ENCODE measurements around the gene SERPING1.

Gene SERPING1

DNA sequence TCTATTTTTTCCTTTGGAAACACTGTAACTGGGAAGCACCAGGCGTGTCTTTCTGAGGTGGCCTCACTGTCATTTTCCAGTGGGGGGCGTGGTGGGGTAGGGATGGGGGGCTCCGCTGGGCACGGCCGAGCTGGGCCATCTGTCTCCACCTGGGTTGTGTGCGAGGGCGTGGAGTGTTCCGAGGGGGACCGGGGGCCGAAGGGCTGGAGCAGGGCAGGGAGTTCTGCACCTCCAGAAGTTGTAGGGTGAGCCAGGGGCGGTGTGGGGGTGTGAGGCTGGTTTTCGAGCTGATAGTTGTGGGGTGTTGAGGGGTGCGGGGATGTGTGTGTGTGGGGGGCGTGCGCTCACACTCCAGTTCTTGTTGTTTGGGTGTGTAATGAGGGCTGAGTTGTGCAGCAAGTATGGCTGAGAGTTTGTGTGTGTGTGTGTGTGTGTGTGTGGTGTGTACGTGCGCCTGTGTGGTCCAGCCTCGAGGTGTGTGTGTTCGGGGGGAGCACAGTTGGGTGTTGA, 41.4 kb downstream of the SERPING1 start:
- no peak for DNase-seq

DNA sequence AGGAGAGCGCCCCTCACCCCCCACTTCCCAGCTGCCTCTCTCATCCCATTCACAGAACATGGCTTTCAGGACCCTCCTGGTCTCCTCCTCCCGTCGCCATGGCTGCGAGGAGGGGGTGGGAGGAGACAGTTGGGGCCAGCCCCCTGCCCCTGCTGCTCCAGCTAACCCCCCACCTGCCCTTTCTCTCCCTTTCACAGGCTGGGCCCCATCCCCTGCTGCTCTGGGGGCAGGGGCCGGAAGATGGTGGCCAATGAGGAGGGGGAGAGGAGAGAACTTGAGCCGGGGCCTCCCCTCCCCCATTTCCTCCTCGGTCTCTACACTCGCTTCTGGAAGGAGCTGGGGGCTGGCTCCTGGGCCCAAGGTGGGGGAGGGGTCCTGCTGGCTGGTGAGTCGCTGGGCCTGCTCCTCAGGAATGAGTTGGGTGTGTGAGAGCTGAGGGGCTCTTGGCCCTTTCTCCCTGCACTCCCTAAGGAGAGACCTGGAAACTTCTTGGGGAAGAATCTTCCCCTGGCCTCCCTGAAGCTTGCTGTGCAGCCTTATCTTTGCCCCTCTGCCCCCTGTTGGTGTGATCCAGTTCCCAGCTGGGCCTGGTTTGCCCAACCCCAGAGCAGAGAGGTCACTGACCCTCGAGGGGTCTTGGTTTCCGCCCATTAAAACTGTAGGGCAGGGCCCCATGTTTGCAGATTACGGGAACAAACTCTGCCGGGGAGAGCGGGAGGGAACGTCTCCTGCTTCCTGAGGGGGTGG, 42.0 kb downstream of the SERPING1 start:
- peak; percentile 16 for DNase-seq

DNA sequence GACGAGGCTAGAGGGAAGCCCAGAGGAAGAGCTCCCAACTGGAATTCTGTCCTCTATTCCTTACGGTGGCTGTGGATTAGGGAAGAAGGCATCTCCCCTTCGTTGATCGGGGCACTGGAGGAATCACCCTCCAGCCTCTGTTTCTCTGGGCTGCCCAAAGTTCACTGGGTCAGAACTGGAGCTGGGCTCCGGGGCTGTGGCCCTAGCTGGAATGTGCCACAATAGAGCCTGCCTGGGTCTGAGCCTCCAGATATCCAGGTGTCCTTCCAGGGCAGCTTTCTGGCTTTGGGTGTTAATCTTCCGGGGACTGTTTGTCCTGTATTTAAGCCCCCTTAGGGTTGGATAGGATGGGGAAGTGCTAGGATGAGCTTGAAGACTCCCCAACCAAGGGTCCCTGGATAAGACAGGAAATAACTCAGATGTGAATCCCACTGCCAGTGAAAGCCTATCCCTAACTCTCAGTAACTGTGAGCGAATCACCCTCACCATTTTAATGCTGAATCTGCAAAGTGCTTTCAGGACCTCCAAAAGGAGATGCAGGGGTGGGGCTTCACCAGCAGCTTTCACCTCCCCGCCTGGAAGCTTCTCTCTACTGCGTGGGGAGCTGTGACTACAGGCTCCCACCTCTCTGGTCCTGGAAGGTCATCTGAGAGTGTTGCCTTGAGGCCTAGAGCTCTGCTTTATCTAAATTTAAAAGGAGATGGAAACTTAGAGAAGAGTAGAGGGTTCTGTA, 42.7 kb downstream of the SERPING1 start:
- no peak for DNase-seq

DNA sequence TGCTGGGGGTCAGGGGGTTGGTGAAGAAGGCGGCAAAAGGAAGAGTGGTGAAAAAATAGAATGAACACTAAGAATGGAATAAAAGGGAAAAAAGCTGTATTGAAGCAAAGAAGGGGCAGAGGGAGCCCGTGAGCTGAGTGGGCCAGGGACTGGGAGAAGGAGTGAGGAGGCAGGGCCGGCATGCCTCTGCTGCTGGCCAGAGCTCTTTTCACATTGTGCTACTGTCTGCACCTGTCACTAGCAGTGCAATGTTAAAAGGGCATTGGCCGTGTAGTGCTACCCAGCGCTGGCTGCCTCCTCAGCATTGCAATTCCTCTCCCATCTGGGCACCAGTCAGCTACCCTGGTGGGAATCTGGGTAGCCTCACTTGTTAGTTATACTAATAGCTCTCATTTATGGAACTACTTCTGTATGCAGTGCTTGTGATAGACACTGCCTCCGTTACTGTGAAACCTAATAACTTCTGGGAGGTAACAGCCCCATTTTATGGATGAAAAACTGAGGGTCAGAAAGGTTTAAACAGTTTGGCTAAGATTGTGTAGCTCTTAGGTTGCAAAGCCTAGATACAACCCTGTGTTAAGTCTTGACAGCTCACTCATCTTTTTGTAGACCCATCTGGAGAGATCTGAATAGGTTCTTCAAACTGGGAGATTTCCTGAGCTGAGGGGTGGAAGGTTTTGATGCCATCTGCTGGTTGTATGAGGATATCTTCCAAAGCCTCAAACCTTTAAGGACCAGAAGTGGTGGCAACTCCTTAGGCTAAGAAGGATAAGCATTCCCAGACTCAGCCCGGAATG, 43.7 kb downstream of the SERPING1 start:
- no peak for DNase-seq

DNA sequence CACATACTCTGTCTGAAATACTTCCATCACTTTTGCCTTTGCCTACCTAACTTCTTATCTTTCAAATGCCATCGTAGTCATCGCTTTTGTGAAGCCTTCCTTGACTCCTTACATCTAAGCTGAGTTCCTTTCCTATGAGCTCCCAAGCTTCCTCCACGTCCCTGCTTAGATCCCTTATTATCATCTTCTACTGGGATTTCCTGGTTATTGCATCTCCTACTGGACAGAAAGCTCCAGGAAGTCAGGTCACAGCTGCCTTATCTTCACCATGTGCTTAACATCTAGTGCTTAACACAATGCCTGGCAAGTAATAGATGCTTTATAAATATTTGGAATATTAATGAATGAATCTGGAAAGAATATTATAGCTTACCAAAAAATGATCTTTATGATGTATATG, 46.3 kb downstream of the SERPING1 start:
- no peak for DNase-seq

DNA sequence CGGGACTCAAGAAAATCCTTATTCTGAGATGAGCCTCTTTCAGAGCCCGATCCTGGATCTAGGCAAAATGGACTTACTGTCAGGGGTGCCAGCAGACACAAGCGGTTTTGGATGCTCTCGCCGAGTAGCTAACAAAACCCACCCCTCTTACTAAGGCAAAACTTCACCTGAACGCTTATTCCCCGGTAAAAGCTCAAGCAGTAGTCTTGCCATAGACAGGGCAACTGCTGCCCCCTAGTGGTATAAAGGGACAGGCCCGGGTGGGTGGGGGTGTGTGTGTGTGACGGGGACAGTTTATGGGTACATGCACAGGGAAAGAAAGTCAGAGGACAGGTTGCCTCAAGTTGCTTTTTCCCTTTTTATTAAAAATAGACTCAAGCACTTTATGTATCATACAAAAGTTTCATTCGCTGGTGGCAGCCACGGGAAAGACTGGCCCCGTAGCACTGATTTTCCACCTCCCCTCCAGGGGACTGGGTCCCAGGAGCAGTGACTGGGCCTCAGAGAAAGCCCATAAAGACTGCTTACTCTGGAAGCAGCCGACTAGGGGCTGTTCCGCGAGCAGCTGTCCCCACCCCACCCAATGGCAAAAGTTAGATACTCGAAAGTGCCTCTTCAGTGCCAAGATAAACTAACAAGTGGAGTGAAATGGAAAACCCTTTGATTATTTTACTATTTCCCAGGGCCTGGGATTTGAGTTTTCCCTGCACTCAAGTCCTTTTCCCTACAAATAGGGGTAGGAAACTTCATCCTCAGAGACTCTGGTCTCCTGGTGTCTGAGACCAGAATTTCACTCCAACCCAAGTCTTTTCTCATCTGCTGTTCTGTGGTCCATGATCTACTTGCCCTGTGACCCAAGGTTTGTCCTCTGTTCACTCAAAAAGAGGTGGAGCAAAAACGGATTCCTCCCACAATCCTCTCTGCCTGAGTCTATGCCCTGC, 47.5 kb downstream of the SERPING1 start:
- peak; percentile 87 for DNase-seq

DNA sequence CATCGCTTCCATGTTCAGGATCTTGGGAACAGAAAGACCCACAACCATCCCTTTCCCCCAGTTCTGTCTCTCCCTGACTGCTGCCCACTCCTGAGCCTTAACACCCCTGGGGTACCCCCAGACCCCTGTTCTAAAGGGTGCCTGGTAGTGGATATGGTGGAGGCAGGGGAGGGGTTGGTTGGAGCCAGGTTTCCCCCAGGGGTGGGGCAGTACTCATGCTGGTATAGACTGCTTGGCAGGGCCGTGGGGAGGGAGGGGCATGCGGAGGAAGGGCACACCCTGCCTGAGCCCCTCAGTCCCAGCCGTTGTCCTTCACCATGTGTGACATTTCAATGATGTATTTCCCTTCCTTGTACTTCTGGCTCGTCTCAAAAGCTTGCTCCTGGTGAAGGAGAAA, 48.2 kb downstream of the SERPING1 start:
- DNase-seq, result no peak

DNA sequence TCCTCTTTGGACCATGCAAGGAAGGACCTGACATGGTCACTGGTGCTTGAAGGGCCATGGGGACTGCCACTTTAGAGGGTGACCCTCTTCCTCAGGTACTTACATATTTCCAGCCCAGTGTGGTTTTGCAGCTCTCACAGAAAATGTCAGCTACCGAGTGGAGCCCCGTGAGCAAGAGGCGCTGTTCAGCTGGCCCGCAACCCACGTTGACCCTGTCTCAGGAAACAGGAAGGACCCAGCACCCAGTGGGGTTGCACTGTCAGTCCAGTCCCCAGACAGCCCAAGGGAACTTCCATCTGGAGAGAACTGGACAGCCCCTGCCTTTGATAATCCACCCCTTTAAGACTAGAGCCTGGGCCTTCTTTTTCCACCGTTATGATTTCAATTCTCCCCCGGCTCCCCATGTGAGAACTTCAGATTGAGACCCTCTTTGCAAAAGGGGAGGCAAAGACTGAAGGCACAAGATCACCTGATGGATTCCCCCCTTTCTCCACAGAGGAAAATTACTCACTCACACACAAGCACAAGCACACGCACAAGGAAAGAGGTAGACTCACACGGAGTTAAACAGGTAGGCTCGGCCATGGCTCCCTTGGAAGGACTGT, 48.8 kb downstream of the SERPING1 start:
- DNase-seq, result no peak

- DNase-seq, result no peak
Measured at GRCh38 chr11:57646799-57647303, 49.4 kb downstream of the SERPING1 start.

DNA sequence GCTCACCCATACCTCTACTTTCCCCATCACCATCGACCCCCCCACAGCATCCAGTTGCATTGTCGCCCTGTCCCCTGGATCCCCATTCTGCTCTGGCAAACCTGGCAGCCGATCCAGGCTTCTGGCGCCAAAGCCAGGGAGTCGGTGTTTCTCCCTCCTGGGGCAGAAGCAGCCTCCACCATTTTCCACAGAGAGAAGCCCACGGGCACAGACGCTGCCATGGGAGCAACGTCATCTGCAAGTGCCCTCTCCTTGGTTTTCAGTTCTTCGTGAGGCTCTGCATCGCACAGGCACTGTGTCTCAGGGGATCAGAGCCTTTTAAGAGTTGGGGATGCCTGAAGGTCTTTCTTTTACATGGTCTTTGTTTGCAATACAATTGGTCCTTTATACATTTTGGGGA, 49.9 kb downstream of the SERPING1 start:
- DNase-seq, result no peak

GRCh38 chr11:57647960-57648800, 50.7 kb downstream of the SERPING1 start:
- DNase-seq, result no peak

- DNase-seq, result peak; percentile 23
Measured at GRCh38 chr11:57648801-57649735, 51.6 kb downstream of the SERPING1 start.

- peak; percentile 62 for DNase-seq
Measured at GRCh38 chr11:57649826-57650738, 52.6 kb downstream of the SERPING1 start, which contains the start of gene YPEL4. TSS of gene YPEL4 (minus strand) at chr11:57649912. CDS start at chr11:57647107, 2,805 bp downstream.

DNA sequence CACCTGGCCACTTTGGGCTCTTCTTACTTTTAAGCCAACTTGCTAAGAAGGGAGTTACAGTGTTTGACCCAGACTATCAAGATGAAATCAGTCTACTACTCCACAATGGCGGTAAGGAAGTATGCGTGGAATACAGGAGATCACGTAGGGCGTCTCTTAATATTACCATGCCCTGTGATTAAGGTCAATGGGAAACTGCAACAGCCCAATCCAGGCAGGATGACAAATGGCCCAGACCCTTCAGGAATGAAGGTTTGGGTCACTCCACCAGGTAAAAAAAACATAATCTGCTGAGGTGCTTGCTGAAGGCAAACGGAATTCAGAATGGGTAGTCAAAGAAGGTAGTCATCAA, 53.2 kb downstream of the SERPING1 start:
- no peak for DNase-seq

GRCh38 chr11:57651408-57651807, 53.9 kb downstream of the SERPING1 start:
- no peak for DNase-seq

DNA sequence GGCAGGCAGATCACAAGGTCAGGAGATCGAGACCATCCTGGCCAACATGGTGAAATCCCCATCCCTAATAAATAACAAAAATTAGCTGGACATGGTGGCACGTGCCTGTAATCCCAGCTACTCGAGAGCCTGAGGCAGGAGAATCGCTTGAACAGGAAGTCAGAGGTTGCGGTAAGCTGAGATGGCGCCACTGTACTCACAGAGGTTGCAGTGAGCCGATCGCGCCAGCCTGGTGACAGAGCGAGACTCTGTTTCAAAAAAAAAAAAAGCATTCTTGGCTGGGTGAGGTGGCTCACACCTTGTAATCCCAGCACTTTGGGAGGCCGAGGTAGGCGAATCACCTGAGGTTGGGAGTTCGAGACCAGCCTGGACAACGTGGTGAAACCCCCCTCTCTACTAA, 54.7 kb downstream of the SERPING1 start:
- peak; percentile 20 for DNase-seq

GRCh38 chr11:57652662-57653061, 55.2 kb downstream of the SERPING1 start:
- DNase-seq, result no peak

DNA sequence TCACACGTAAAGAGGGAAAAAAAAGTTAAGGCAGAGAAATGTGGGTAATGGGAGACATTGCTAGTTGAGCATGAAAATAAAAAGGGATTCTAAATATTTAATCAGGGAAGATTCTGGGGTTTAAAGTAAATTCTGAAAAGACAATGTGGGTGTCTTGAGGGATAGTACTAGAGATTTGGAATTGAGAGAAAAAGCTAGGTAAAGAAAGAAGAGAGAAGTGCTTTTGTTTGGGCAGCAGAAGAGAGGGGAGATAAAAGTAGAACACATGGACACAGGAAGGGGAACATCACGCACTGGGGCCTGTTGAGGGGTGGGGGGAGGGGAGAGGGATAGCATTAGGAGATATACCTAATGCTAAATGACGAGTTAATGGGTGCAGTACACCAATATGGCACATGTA, 55.7 kb downstream of the SERPING1 start:
- no peak for DNase-seq

- no peak for DNase-seq
Measured at GRCh38 chr11:57656885-57657193, 59.4 kb downstream of the SERPING1 start.
